Neural progenitor cell (in vitro differentiated cells): ENCODE data around the gene UBE2L6. TPM values are rescaled to one million over a fixed set of nuclear protein-coding genes. Genes with fewer than 3 reads are reported as not detected.

Experiments
- DNase-seq: peaks from one replicate; pipeline ENCODE4 v3.0.0-alpha.2; 2016; ENCODE audit warnings: low spot score
- H2AFZ ChIP-seq: fragments of 200-600 bp; sonication (generic); replicated peaks from 2 replicates; pipeline ENCODE4 v1.6.1; 2016; ENCODE audit warnings: antibody characterized with exemption
- H3F3A ChIP-seq: fragments of 200-600 bp; sonication (generic); 2 replicates; pipeline ENCODE4 v1.6.1; 2016; ENCODE audit warnings: antibody characterized with exemption, low read depth
- H3K27ac ChIP-seq: fragments of 200-600 bp; sonication (generic); 2 replicates; pipeline ENCODE4 v1.5.1; 2016; ENCODE audit warnings: mild to moderate bottlenecking
- H3K27me3 ChIP-seq: fragments of 200-600 bp; sonication (generic); 2 replicates; pipeline ENCODE4 v1.6.1; 2016; ENCODE audit warnings: mild to moderate bottlenecking, moderate library complexity
- H3K36me3 ChIP-seq: fragments of 200-600 bp; sonication (generic); 2 replicates; pipeline ENCODE4 v1.5.1; 2016
- H3K4me1 ChIP-seq: fragments of 200-600 bp; sonication (generic); 2 replicates; pipeline ENCODE4 v1.6.1; 2016; ENCODE audit warnings: mixed run types
- H3K4me2 ChIP-seq: fragments of 200-600 bp; sonication (generic); 2 replicates; pipeline ENCODE4 v1.6.1; 2016
- H3K4me3 ChIP-seq: fragments of 200-600 bp; sonication (generic); 2 replicates; pipeline ENCODE4 v1.5.1; 2016
- H3K79me2 ChIP-seq: fragments of 200-600 bp; sonication (generic); 2 replicates; pipeline ENCODE4 v1.6.1; 2016; ENCODE audit warnings: low read depth
- H3K9ac ChIP-seq: fragments of 200-600 bp; sonication (generic); 2 replicates; pipeline ENCODE4 v1.6.1; 2016
- H3K9me3 ChIP-seq: fragments of 200-600 bp; sonication (generic); 2 replicates; pipeline ENCODE4 v1.5.1; 2016; ENCODE audit warnings: low read depth
- H4K20me1 ChIP-seq: fragments of 200-600 bp; sonication (generic); 2 replicates; pipeline ENCODE4 v1.6.1; 2016; ENCODE audit warnings: low read depth
- H3K27ac Mint-ChIP-seq: 3 replicates; pipeline ENCODE4 v1.8.0; 2021; ENCODE audit warnings: mixed read lengths
- H3K27me3 Mint-ChIP-seq: 2 replicates; pipeline ENCODE4 v1.8.0; 2022; ENCODE audit warnings: low read depth, mild to moderate bottlenecking, inconsistent platforms, moderate library complexity, mixed read lengths; ENCODE audit not compliant: insufficient read depth
- H3K36me3 Mint-ChIP-seq: 3 replicates; pipeline ENCODE4 v1.8.0; 2021; ENCODE audit warnings: mixed read lengths
- H3K4me1 Mint-ChIP-seq: 3 replicates; pipeline ENCODE4 v1.8.0; 2021; ENCODE audit warnings: mixed read lengths
- H3K4me3 Mint-ChIP-seq: 3 replicates; pipeline ENCODE4 v1.8.0; 2021; ENCODE audit warnings: mild to moderate bottlenecking, moderate library complexity, mixed read lengths
- H3K9me3 Mint-ChIP-seq: 3 replicates; pipeline ENCODE4 v1.8.0; 2020; ENCODE audit warnings: mixed read lengths
- EZH2 ChIP-seq: fragments of 200-600 bp; sonication (generic); IDR thresholded peaks from 2 replicates; pipeline ENCODE4 v1.6.1; 2017; ENCODE audit warnings: antibody characterized with exemption, mild to moderate bottlenecking, moderate library complexity
- EZH2phosphoT487 ChIP-seq: fragments of 200-600 bp; sonication (generic); IDR thresholded peaks from 2 replicates; pipeline ENCODE4 v1.6.1; 2017; ENCODE audit warnings: antibody characterized with exemption
- total RNA-seq: library from RNA; depleted of rRNA; stranded (reverse); fragments of >200 nt; gene quantifications from 2 replicates; pipeline ENCODE4 v1.2.3, GENCODE V29; 2015; ENCODE audit warnings: low replicate concordance
- TF ChIP-seq, protein P1 (sequence below): fragments of 200-600 bp; sonication (generic); IDR thresholded peaks from 2 replicates; pipeline ENCODE4 v1.5.1; 2017; ENCODE audit warnings: antibody characterized with exemption, mild to moderate bottlenecking

UBE2L6 gene
- total RNA-seq, 1 donor from 2014 or later: 76.2 TPM

DNA sequence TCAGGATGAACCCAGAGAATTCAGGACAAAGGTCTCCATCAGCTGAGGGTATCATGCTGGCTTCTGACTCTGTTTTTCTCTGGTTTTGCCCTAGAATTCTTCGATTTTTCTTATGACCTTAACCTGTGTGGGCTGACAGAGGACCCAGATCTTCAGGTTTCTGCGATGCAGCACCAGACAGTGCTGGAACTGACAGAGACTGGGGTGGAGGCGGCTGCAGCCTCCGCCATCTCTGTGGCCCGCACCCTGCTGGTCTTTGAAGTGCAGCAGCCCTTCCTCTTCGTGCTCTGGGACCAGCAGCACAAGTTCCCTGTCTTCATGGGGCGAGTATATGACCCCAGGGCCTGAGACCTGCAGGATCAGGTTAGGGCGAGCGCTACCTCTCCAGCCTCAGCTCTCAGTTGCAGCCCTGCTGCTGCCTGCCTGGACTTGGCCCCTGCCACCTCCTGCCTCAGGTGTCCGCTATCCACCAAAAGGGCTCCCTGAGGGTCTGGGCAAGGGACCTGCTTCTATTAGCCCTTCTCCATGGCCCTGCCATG is 46.8 kb upstream of the UBE2L6 start:
- no peak for TF ChIP-seq EZH2
- TF ChIP-seq EZH2phosphoT487: no peak
- TF ChIP-seq, protein P1, sequence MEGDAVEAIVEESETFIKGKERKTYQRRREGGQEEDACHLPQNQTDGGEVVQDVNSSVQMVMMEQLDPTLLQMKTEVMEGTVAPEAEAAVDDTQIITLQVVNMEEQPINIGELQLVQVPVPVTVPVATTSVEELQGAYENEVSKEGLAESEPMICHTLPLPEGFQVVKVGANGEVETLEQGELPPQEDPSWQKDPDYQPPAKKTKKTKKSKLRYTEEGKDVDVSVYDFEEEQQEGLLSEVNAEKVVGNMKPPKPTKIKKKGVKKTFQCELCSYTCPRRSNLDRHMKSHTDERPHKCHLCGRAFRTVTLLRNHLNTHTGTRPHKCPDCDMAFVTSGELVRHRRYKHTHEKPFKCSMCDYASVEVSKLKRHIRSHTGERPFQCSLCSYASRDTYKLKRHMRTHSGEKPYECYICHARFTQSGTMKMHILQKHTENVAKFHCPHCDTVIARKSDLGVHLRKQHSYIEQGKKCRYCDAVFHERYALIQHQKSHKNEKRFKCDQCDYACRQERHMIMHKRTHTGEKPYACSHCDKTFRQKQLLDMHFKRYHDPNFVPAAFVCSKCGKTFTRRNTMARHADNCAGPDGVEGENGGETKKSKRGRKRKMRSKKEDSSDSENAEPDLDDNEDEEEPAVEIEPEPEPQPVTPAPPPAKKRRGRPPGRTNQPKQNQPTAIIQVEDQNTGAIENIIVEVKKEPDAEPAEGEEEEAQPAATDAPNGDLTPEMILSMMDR: no peak
- Mint-ChIP-seq H3K4me1 (no peaks in the 10 kb centered on the region), H3K27ac (no peak overlapping the region), H3K9me3 (peaks cover 2% of the 10 kb centered on the region), H3K27me3 (no peaks in the 10 kb centered on the region), H3K4me3 (no peak overlapping the region), H3K36me3 (peaks cover 34% of the 10 kb centered on the region)
- no peak for DNase-seq
- H4K20me1 ChIP-seq: no peaks in the 10 kb centered on the region
- H3K9ac ChIP-seq: no peak overlapping the region
- no peaks in the 10 kb centered on the region for H3K36me3 ChIP-seq
- no peaks in the 10 kb centered on the region for H3K27me3 ChIP-seq
- H3F3A ChIP-seq: no peaks in the 10 kb centered on the region
- no peak overlapping the region for H3K4me3 ChIP-seq
- H3K4me2 ChIP-seq: no peak overlapping the region
- no peak overlapping the region for H2AFZ ChIP-seq
- no peaks in the 10 kb centered on the region for H3K79me2 ChIP-seq
- H3K9me3 ChIP-seq: no peaks in the 10 kb centered on the region
- no peak overlapping the region for H3K27ac ChIP-seq
- H3K4me1 ChIP-seq: no peaks in the 10 kb centered on the region

DNA sequence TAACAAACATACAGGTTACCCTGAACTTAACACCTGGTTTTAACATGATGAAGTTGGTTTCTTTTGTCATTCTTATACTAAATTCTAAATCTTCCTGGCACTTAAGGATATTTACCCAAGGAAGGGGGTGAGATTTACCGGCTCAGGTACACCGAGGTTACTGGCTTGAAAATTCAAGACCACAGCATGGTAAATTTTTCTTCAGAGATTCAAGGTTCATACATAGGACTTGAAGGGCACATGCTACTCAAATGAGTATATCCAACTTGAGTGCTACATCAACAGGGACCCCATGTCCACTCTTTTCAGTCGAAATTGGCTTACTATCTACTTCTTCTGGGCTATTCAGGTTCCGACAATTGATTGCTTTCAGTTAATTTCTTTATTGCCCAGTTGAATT is 42.7 kb upstream of the UBE2L6 start:
- H3K4me2 ChIP-seq: no peak overlapping the region
- no peaks in the 10 kb centered on the region for H3K27me3 ChIP-seq
- peaks cover 3% of the 10 kb centered on the region for H3K36me3 ChIP-seq
- no peak overlapping the region for H2AFZ ChIP-seq
- H3K9me3 Mint-ChIP-seq: no peaks in the 10 kb centered on the region
- H3K27ac ChIP-seq: no peak overlapping the region
- H3K9ac ChIP-seq: no peak overlapping the region
- H3K27ac Mint-ChIP-seq: no peak overlapping the region
- H3K4me1 ChIP-seq: no peaks in the 10 kb centered on the region
- no peak overlapping the region for H3K4me3 ChIP-seq
- H3F3A ChIP-seq: no peaks in the 10 kb centered on the region
- H3K9me3 ChIP-seq: no peaks in the 10 kb centered on the region
- H3K79me2 ChIP-seq: no peaks in the 10 kb centered on the region
- no peaks in the 10 kb centered on the region for H3K27me3 Mint-ChIP-seq
- no peak overlapping the region for H3K4me3 Mint-ChIP-seq
- H3K36me3 Mint-ChIP-seq: peaks cover 38% of the 10 kb centered on the region
- TF ChIP-seq, protein P1: no peak
- TF ChIP-seq EZH2phosphoT487 (no peak), EZH2 (no peak)
- no peaks in the 10 kb centered on the region for H3K4me1 Mint-ChIP-seq
- H4K20me1 ChIP-seq: no peaks in the 10 kb centered on the region
- no peak for DNase-seq

DNA sequence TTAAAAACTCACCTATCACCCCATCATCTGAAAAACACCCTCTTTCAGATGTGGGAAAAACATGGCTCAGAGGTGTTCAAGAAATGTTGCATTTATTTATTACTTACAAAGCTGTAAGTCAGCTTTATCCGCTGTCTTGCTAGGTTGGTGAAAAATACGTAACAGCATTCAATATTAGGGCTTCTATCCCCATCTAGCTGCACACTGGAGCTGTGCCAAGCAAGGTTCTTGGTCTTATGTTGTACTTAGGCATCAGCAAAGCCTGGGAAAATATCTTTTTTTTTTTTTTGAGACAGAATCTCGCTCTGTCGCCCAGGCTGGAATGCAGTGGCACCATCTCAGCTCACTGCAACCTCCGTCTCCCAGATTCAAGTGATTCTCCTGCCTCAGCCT is 37.6 kb upstream of the UBE2L6 start:
- H3K27me3 ChIP-seq: no peaks in the 10 kb centered on the region
- H4K20me1 ChIP-seq: no peaks in the 10 kb centered on the region
- Mint-ChIP-seq H3K4me1 (peaks cover 6% of the 10 kb centered on the region), H3K9me3 (no peaks in the 10 kb centered on the region), H3K27ac (no peak overlapping the region), H3K4me3 (no peak overlapping the region), H3K27me3 (peaks cover 4% of the 10 kb centered on the region), H3K36me3 (peaks cover 23% of the 10 kb centered on the region)
- no peak overlapping the region for H3K4me2 ChIP-seq
- no peak overlapping the region for H3K27ac ChIP-seq
- no peak overlapping the region for H3K9ac ChIP-seq
- no peak overlapping the region for H2AFZ ChIP-seq
- H3F3A ChIP-seq: no peaks in the 10 kb centered on the region
- H3K79me2 ChIP-seq: peaks cover 2% of the 10 kb centered on the region
- no peak for DNase-seq
- H3K4me3 ChIP-seq: no peak overlapping the region
- H3K4me1 ChIP-seq: no peaks in the 10 kb centered on the region
- TF ChIP-seq EZH2: no peak
- TF ChIP-seq, protein P1: peak; percentile 24
- H3K36me3 ChIP-seq: peaks cover 3% of the 10 kb centered on the region
- H3K9me3 ChIP-seq: no peaks in the 10 kb centered on the region
